ENCODE measurements around the gene KDM1A. TPM values are rescaled to one million over a fixed set of nuclear protein-coding genes. Genes with fewer than 3 reads are reported as not detected.

The KDM1A gene
- polyA plus RNA-seq, 3 donors, result 22.1 to 30.2 (median 24.1) TPM

- Histone ChIP-seq H3K4me1 (ENCODE audit: control insufficient read depth in 1 of 2, insufficient read depth in 2 of 2, low read length in 2 of 2) (no peaks in the 10 kb centered on the region), H2AFZ (ENCODE audit: insufficient read depth, low read depth, low read length, poor library complexity, severe bottlenecking) (no peak overlapping the region), H3K9ac (ENCODE audit: insufficient read depth, low read length, poor library complexity, severe bottlenecking) (no peak overlapping the region), H3K79me2 (ENCODE audit: insufficient read depth, low read length) (no peaks in the 10 kb centered on the region), H3K36me3 (replicated peaks in 1 of 2; ENCODE audit: control insufficient read depth in 1 of 2, insufficient read depth in 2 of 2, low read length in 2 of 2) (peaks cover 87 to 100% of the 10 kb centered on the region in 2 donors), H3K27me3 (ENCODE audit: control insufficient read depth in 2 of 2, insufficient read depth in 2 of 2, low read length in 2 of 2) (no peaks in the 10 kb centered on the region), H3K9me3 (replicated peaks in 1 of 2; ENCODE audit: control insufficient read depth in 1 of 2, insufficient read depth in 1 of 2, low read length in 2 of 2) (no peaks in the 10 kb centered on the region), H3K27ac (ENCODE audit: low read depth in 1 of 2, low read length in 2 of 2) (no peak overlapping the region), H3K4me3 (replicated peaks in 1 of 3; ENCODE audit: low read depth in 2 of 3, low read length in 3 of 3) (no peak overlapping the region), H4K20me1 (ENCODE audit: insufficient read depth, low read length) (no peaks in the 10 kb centered on the region), H3K4me2 (replicated peaks; ENCODE audit: extremely low read depth, low read length, poor library complexity, severe bottlenecking) (no peak overlapping the region)
- Mint-ChIP-seq H3K4me3 (no peak overlapping the region), H3K27ac (no peak overlapping the region), H3K27me3 (ENCODE audit: low read depth in 3 of 3) (no peaks in the 10 kb centered on the region), H3K36me3 (peaks cover 86 to 96% of the 10 kb centered on the region in 2 donors), H3K4me1 (no peaks in the 10 kb centered on the region), H3K9me3 (peaks cover 0 to 2% (median 0%) of the 10 kb centered on the region in 7 donors)
- DNase-seq, result no peak
- intact Hi-C loops (cut with micrococcal nuclease), result no loop called here
- 90% methylated on average over 2 of the region's 3 CpGs for WGBS (ENCODE audit: insufficient coverage)
- TF ChIP-seq CTCF (IDR thresholded peaks at IDR 0.05), result no peak
These were observed 61.6 kb downstream of the KDM1A start for GRCh38 chr1:23080885-23081284.

GRCh38 chr1:23081376-23081775 lies 62.1 kb downstream of the KDM1A start:
- Histone ChIP-seq H3K9ac (ENCODE audit: insufficient read depth, low read length, poor library complexity, severe bottlenecking) (no peak overlapping the region), H2AFZ (ENCODE audit: insufficient read depth, low read depth, low read length, poor library complexity, severe bottlenecking) (no peak overlapping the region), H3K27me3 (ENCODE audit: control insufficient read depth in 2 of 2, insufficient read depth in 2 of 2, low read length in 2 of 2) (no peaks in the 10 kb centered on the region), H3K36me3 (replicated peaks in 1 of 2; ENCODE audit: control insufficient read depth in 1 of 2, insufficient read depth in 2 of 2, low read length in 2 of 2) (peaks cover 89 to 100% of the 10 kb centered on the region in 2 donors), H3K27ac (ENCODE audit: low read depth in 1 of 2, low read length in 2 of 2) (no peak overlapping the region), H3K79me2 (ENCODE audit: insufficient read depth, low read length) (no peaks in the 10 kb centered on the region), H4K20me1 (ENCODE audit: insufficient read depth, low read length) (no peaks in the 10 kb centered on the region), H3K4me3 (replicated peaks in 1 of 3; ENCODE audit: low read depth in 2 of 3, low read length in 3 of 3) (no peak overlapping the region), H3K4me1 (ENCODE audit: control insufficient read depth in 1 of 2, insufficient read depth in 2 of 2, low read length in 2 of 2) (no peaks in the 10 kb centered on the region), H3K9me3 (replicated peaks in 1 of 2; ENCODE audit: control insufficient read depth in 1 of 2, insufficient read depth in 1 of 2, low read length in 2 of 2) (no peaks in the 10 kb centered on the region), H3K4me2 (replicated peaks; ENCODE audit: extremely low read depth, low read length, poor library complexity, severe bottlenecking) (no peak overlapping the region)
- Mint-ChIP-seq H3K27ac (no peak overlapping the region), H3K27me3 (ENCODE audit: low read depth in 3 of 3) (no peaks in the 10 kb centered on the region), H3K4me3 (no peak overlapping the region), H3K4me1 (no peaks in the 10 kb centered on the region), H3K9me3 (peaks cover 0 to 2% (median 0%) of the 10 kb centered on the region in 7 donors), H3K36me3 (peaks cover 90 to 96% of the 10 kb centered on the region in 2 donors)
- 100% methylated on average over 3 of the region's 3 CpGs for WGBS (ENCODE audit: insufficient coverage)
- intact Hi-C loops (cut with micrococcal nuclease), result no loop called here
- DNase-seq, result no peak
- peak; percentile 6 for TF ChIP-seq CTCF (IDR thresholded peaks at IDR 0.05)

Data from CD14-positive monocyte (primary cell).